Panc1 (cell line): Measurements from ENCODE around the gene C4orf51. TPM values are rescaled to one million over a fixed set of nuclear protein-coding genes. Genes with fewer than 3 reads are reported as not detected.

Source experiments
- ATAC-seq: fragments of 200-7000 bp; cut with Tn5 transposase; 2 replicates; pipeline ENCODE4 v1.9.1; 2020; ENCODE audit warnings: mild to moderate bottlenecking, moderate library complexity
- BruUV-seq: library from RNA; stranded (reverse); fragments of 400-500 nt; replicated peaks from 2 replicates; lab custom pipeline; 2021; lab: Mats Ljungman, UMichigan
- CTCF ChIA-PET: fragments of 300-600 bp; sonication (Branson Sonifier 250); formaldehyde crosslinking; loops from one replicate; lab custom pipeline; 2022; ENCODE audit warnings: antibody characterized with exemption; lab: Charles Lee
- POLR2A ChIA-PET: fragments of 300-600 bp; sonication (Branson Sonifier 250); formaldehyde crosslinking; loops from one replicate; lab custom pipeline; 2022; ENCODE audit warnings: antibody characterized with exemption; lab: Charles Lee
- DNase-seq: peaks from one replicate; pipeline ENCODE4 v3.0.0-alpha.2; 2010; ENCODE audit warnings: low read depth, low spot score
- H3K27ac ChIP-seq: 2 replicates; pipeline ENCODE4 v1.5.1; 2011; ENCODE audit warnings: mild to moderate bottlenecking, low read length, inconsistent platforms
- H3K27me3 ChIP-seq: fragments of 200-500 bp; sonication (Bioruptor generic); 2 replicates; pipeline ENCODE4 v1.6.0; 2014; ENCODE audit warnings: low read length, inconsistent platforms; ENCODE audit not compliant: control insufficient read depth, insufficient read depth
- H3K36me3 ChIP-seq: fragments of 200-500 bp; sonication (Bioruptor generic); 2 replicates; pipeline ENCODE4 v1.5.1; 2014; ENCODE audit warnings: inconsistent platforms, mild to moderate bottlenecking, low read length, moderate library complexity; ENCODE audit not compliant: control insufficient read depth, insufficient read depth
- H3K4me1 ChIP-seq: 2 replicates; pipeline ENCODE4 v1.5.1; 2011; ENCODE audit warnings: inconsistent platforms, mild to moderate bottlenecking, low read length, moderate library complexity; ENCODE audit not compliant: control insufficient read depth, insufficient read depth
- H3K4me3 ChIP-seq, 2 experiments: 2 replicates each; pipeline ENCODE4 v1.5.1; 2011 to 2012; ENCODE audit warnings: low read depth in 2 of 2, low read length in 2 of 2, mild to moderate bottlenecking in 2 of 2, inconsistent platforms in 1 of 2, moderate library complexity in 1 of 2
- H3K9me3 ChIP-seq: fragments of 200-500 bp; sonication (Bioruptor generic); 2 replicates; pipeline ENCODE4 v1.5.1; 2014; ENCODE audit warnings: low read depth, mild to moderate bottlenecking, inconsistent platforms, low read length, moderate library complexity; ENCODE audit not compliant: control insufficient read depth, insufficient read depth
- CTCF ChIP-seq: fragments of 450-650 bp; IDR thresholded peaks from 2 replicates; pipeline ENCODE4 v1.5.1; 2017; ENCODE audit warnings: mild to moderate bottlenecking
- POLR2AphosphoS5 ChIP-seq: IDR thresholded peaks from 2 replicates; pipeline ENCODE4 v1.6.1; 2012; ENCODE audit warnings: mild to moderate bottlenecking, low read depth, low read length, moderate library complexity
- REST ChIP-seq, 2 experiments: IDR thresholded peaks; 2 replicates each; pipeline ENCODE4 v1.6.1; 2011 to 2012; ENCODE audit warnings: low read depth in 2 of 2, control low read depth in 1 of 2, low read length in 1 of 2, mild to moderate bottlenecking in 1 of 2, moderate library complexity in 1 of 2; ENCODE audit not compliant: insufficient read depth in 1 of 2
- SIN3A ChIP-seq: IDR thresholded peaks from 2 replicates; pipeline ENCODE4 v1.6.1; 2012; ENCODE audit warnings: low read depth, mild to moderate bottlenecking, low read length, moderate library complexity, borderline replicate concordance; ENCODE audit not compliant: insufficient read depth
- TCF7L2 ChIP-seq: IDR thresholded peaks from 2 replicates; pipeline ENCODE4 v1.6.1; 2011; ENCODE audit warnings: mild to moderate bottlenecking, low read depth, low read length, inconsistent platforms
- in situ Hi-C: cut with HindIII; loops from 2 replicates; pipeline ENCODE4 v1.10.0; 2016; ENCODE audit warnings: low sequenced_read_pairs, low pct_unique_long_range_greater_than_20kb
- intact Hi-C: fragments of 100-400 bp; cut with micrococcal nuclease; formaldehyde crosslinking; loops from one replicate; pipeline ENCODE4 v1.10.0; 2022; ENCODE audit not compliant: unreplicated experiment
- total RNA-seq: library from RNA; stranded (reverse); gene quantifications from one replicate; pipeline ENCODE4 v1.2.1, GENCODE V29; 2021; ENCODE audit not compliant: unreplicated experiment

The C4orf51 gene
- total RNA-seq, 1 experiment from 2014 or later, result not detected

GRCh38 chr4:145703850-145704497, 24.0 kb downstream of the C4orf51 start:
- DNase-seq (no peak), ATAC-seq (no peak)
- in situ Hi-C loops, result no loop called here
- POLR2A ChIA-PET, result no interaction called here
- no peak overlapping the region for H3K27ac ChIP-seq
- no peaks in the 10 kb centered on the region for H3K36me3 ChIP-seq
- no peak overlapping the region for H3K4me3 ChIP-seq
- intact Hi-C loops, result no loop called here
- CTCF ChIA-PET, result no interaction called here
- TF ChIP-seq REST (IDR thresholded peaks at IDR 0.05; ENCODE audit: insufficient read depth in 1 of 2, low read depth in 2 of 2, low read length in 1 of 2), result no peak
- TF ChIP-seq SIN3A, result no peak
- TF ChIP-seq CTCF, result no peak
- TF ChIP-seq TCF7L2, result no peak
- no peak for TF ChIP-seq POLR2AphosphoS5
- H3K9me3 ChIP-seq, result no peaks in the 10 kb centered on the region
- H3K27me3 ChIP-seq, result no peaks in the 10 kb centered on the region
- BruUV-seq, result no TSS peak
- H3K4me1 ChIP-seq, result no peaks in the 10 kb centered on the region

GRCh38 chr4:145709336-145709735, 29.4 kb downstream of the C4orf51 start:
- POLR2A ChIA-PET, result no interaction called here
- in situ Hi-C loops, result no loop called here

More at GRCh38 chr4:145709336-145709735, 29.4 kb downstream of the C4orf51 start:
- Histone ChIP-seq H3K27ac (no peak overlapping the region), H3K36me3 (no peaks in the 10 kb centered on the region), H3K9me3 (no peaks in the 10 kb centered on the region), H3K4me3 (no peak overlapping the region), H3K4me1 (no peaks in the 10 kb centered on the region), H3K27me3 (no peaks in the 10 kb centered on the region)
- no peak for DNase-seq
- TF ChIP-seq REST (IDR thresholded peaks at IDR 0.05; ENCODE audit: insufficient read depth in 1 of 2, low read depth in 2 of 2, low read length in 1 of 2) (no peak), SIN3A (no peak), TCF7L2 (no peak), POLR2AphosphoS5 (no peak), CTCF (no peak)
- BruUV-seq, result no TSS peak
- CTCF ChIA-PET, result no interaction called here
- intact Hi-C loops, result no loop called here
- no peak for ATAC-seq
